Measurements from ENCODE around the gene TCIRG1. TPM values are rescaled to one million over a fixed set of nuclear protein-coding genes. Genes with fewer than 3 reads are reported as not detected.

The TCIRG1 gene
- polyA plus RNA-seq, 2 of the 4 experiments (the other 2 are of a cell fraction), result 36.3 to 120 TPM

DNA sequence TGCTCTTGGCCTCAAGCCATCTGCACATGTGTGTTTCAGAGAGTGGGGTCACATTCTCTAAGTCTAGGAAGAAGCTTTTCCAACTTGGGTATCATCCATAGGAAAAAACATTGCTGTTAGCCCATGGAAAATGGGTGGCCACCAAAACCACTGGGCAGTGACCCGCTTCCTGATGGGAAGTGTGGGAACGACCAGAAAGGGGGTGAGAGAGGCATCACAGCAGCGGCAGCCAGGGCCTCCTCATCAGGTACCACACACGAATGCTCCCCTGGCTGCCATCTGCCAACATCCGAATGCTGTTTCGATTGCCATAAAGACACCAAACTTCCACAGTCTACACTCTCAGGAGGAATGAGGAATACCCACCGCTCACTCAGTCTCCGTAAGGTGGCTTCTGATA is 42.0 kb downstream of the TCIRG1 start:
- WGBS (ENCODE audit: missing lambda C conversion rate), result 89% methylated on average over 8 of the region's 8 CpGs
- ChIA-PET CTCF (no interaction called here), POLR2A (no interaction called here)
- peaks cover 6% of the 10 kb centered on the region; the same call in 1 of the 3 replicates for H3K4me1 ChIP-seq
- DNase-seq (ENCODE audit: low read depth in 1 of 2, low spot score in 1 of 2) (no peak), ATAC-seq (no peak), FAIRE-seq (no peak)
- H3K4me2 ChIP-seq, result no peak overlapping the region
- H3K4me3 ChIP-seq, result no peak overlapping the region
- H3K27ac ChIP-seq, result no peak overlapping the region
- TF ChIP-seq SREBF2 (IDR thresholded peaks at IDR 0.05) (no peak), ZFP36 (IDR thresholded peaks at IDR 0.05; ENCODE audit: borderline replicate concordance, partially characterized antibody) (no peak), POLR2A (IDR thresholded peaks at IDR 0.05; ENCODE audit: low read length) (no peak), TFCP2L1 (CRISPR knock-in tag; IDR thresholded peaks at IDR 0.05) (no peak), ZNF302 (CRISPR knock-in tag; IDR thresholded peaks at IDR 0.05) (no peak), RFX5 (IDR thresholded peaks at IDR 0.05) (no peak), CHD2 (IDR thresholded peaks at IDR 0.05; ENCODE audit: low read length, partially characterized antibody) (no peak), CHD4 (IDR thresholded peaks at IDR 0.05; ENCODE audit: borderline replicate concordance) (no peak), RCOR1 (IDR thresholded peaks at IDR 0.05; ENCODE audit: low read depth, low read length) (no peak), MYC (IDR thresholded peaks at IDR 0.05; ENCODE audit: borderline replicate concordance, low read length) (no peak), CTCF (IDR thresholded peaks at IDR 0.05) (no peak), CBX8 (IDR thresholded peaks at IDR 0.05) (no peak), EHMT2 (IDR thresholded peaks at IDR 0.05; ENCODE audit: low read depth) (no peak), ELK1 (IDR thresholded peaks at IDR 0.05; ENCODE audit: low read depth, low read length) (no peak), GATA3 (IDR thresholded peaks at IDR 0.05; ENCODE audit: borderline replicate concordance) (no peak), USF2 (IDR thresholded peaks at IDR 0.05) (no peak), HOXB13 (CRISPR knock-in tag; IDR thresholded peaks at IDR 0.05; ENCODE audit: low read depth) (no peak), RNF2 (IDR thresholded peaks at IDR 0.05; ENCODE audit: borderline replicate concordance, low read depth) (no peak)
- TF ChIP-seq, protein P1, sequence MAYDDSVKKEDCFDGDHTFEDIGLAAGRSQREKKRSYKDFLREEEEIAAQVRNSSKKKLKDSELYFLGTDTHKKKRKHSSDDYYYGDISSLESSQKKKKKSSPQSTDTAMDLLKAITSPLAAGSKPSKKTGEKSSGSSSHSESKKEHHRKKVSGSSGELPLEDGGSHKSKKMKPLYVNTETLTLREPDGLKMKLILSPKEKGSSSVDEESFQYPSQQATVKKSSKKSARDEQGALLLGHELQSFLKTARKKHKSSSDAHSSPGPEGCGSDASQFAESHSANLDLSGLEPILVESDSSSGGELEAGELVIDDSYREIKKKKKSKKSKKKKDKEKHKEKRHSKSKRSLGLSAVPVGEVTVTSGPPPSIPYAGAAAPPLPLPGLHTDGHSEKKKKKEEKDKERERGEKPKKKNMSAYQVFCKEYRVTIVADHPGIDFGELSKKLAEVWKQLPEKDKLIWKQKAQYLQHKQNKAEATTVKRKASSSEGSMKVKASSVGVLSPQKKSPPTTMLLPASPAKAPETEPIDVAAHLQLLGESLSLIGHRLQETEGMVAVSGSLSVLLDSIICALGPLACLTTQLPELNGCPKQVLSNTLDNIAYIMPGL (CRISPR knock-in tag; IDR thresholded peaks at IDR 0.05; ENCODE audit: borderline replicate concordance), result no peak
- TF ChIP-seq, protein P2, sequence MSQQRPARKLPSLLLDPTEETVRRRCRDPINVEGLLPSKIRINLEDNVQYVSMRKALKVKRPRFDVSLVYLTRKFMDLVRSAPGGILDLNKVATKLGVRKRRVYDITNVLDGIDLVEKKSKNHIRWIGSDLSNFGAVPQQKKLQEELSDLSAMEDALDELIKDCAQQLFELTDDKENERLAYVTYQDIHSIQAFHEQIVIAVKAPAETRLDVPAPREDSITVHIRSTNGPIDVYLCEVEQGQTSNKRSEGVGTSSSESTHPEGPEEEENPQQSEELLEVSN (IDR thresholded peaks at IDR 0.05; ENCODE audit: borderline replicate concordance, low read depth), result no peak
- no peaks in the 10 kb centered on the region for H3K9me3 ChIP-seq

DNA sequence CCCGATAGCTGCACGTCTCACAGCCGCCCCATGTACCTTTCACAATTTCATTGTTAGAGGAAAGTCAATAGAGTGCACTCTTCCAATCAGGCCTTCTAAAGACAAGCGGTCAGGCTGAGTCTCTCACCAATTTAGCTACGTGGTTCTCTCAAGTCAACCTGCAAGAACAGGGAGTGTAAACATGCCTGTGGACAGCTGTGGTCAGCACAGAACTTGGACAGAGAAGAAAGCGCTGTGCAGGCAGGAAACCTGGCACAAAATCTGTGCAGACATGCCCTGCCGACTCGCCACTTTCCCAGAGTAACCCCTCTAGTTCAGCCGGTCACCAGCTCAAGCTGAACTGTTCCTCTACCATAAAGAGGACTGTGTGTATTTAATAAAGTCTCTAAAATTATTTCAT is 42.9 kb downstream of the TCIRG1 start:
- FAIRE-seq (no peak), DNase-seq (ENCODE audit: low read depth in 1 of 2, low spot score in 1 of 2) (no peak), ATAC-seq (no peak)
- ChIA-PET CTCF (interaction anchor here (0.7 to 1.7 kb wide), 3 partner anchors 13 to 128 kb away, joined by 3 to 4 read pairs (median 3); no protein-coding TSS in a partner anchor), POLR2A (no interaction called here)
- peaks cover 3% of the 10 kb centered on the region; the same call in 1 of the 3 replicates for H3K4me1 ChIP-seq
- no peak overlapping the region for H3K4me2 ChIP-seq
- H3K4me3 ChIP-seq, result no peak overlapping the region
- WGBS (ENCODE audit: missing lambda C conversion rate), result 94% methylated on average over 9 of the region's 9 CpGs
- H3K9me3 ChIP-seq, result no peaks in the 10 kb centered on the region
- TF ChIP-seq, protein P3, sequence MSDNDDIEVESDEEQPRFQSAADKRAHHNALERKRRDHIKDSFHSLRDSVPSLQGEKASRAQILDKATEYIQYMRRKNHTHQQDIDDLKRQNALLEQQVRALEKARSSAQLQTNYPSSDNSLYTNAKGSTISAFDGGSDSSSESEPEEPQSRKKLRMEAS (IDR thresholded peaks at IDR 0.05), result no peak
- TF ChIP-seq CBX2 (IDR thresholded peaks at IDR 0.05; ENCODE audit: borderline replicate concordance, low read depth), result no peak
- TF ChIP-seq, protein P1 (CRISPR knock-in tag; IDR thresholded peaks at IDR 0.05; ENCODE audit: borderline replicate concordance), result no peak
- TF ChIP-seq POLR2A (IDR thresholded peaks at IDR 0.05; ENCODE audit: low read length), result no peak
- no peak for TF ChIP-seq CBX8 (IDR thresholded peaks at IDR 0.05)
- TF ChIP-seq FOSL2 (IDR thresholded peaks at IDR 0.05), result no peak
- TF ChIP-seq FOSL2 (CRISPR knock-in tag; IDR thresholded peaks at IDR 0.05), result no peak
- no peak for TF ChIP-seq CHD2 (IDR thresholded peaks at IDR 0.05; ENCODE audit: low read length, partially characterized antibody)
- no peak for TF ChIP-seq TFCP2L1 (CRISPR knock-in tag; IDR thresholded peaks at IDR 0.05)
- TF ChIP-seq GATA3 (IDR thresholded peaks at IDR 0.05; ENCODE audit: borderline replicate concordance), result no peak
- no peak for TF ChIP-seq ZC3H11A (IDR thresholded peaks at IDR 0.05)
- TF ChIP-seq, protein P2 (IDR thresholded peaks at IDR 0.05; ENCODE audit: borderline replicate concordance, low read depth), result no peak
- no peak overlapping the region for H3K27ac ChIP-seq

Data from A549 (cell line).